Mesenchymal stem cell (in vitro differentiated cells and primary cell): Measurements from ENCODE around the gene ABI2.
"Not testable (repeated sequence)": the region's sequence is repeated elsewhere in the genome, so short reads cannot be mapped to it uniquely, and the experiment has no call there.

ENCODE experiments used
- DNase-seq: peaks from one replicate; pipeline ENCODE4 v3.0.0-alpha.2; 2013
- H2AFZ ChIP-seq: one replicate; pipeline ENCODE4 v1.6.1; 2013; ENCODE audit warnings: low read depth, mild to moderate bottlenecking, control low read depth, inconsistent platforms, low read length, moderate library complexity
- H2AK5ac ChIP-seq: 2 replicates; pipeline ENCODE4 v1.6.1; 2013; ENCODE audit warnings: low read length, moderate library complexity, mild to moderate bottlenecking, inconsistent platforms; ENCODE audit not compliant: severe bottlenecking
- H2BK120ac ChIP-seq: one replicate; pipeline ENCODE4 v1.6.1; 2013; ENCODE audit warnings: low read depth, mild to moderate bottlenecking, inconsistent platforms, low read length, moderate library complexity
- H2BK12ac ChIP-seq, 2 experiments: one replicate each; pipeline ENCODE4 v1.6.1; 2013; ENCODE audit warnings: inconsistent platforms in 2 of 2, low read length in 2 of 2, mild to moderate bottlenecking in 2 of 2, moderate library complexity in 2 of 2, control low read depth in 1 of 2
- H2BK15ac ChIP-seq: one replicate; pipeline ENCODE4 v1.6.1; 2013; ENCODE audit warnings: mild to moderate bottlenecking, low read depth, inconsistent platforms; ENCODE audit not compliant: poor library complexity, severe bottlenecking
- H2BK5ac ChIP-seq: 2 replicates; pipeline ENCODE4 v1.6.1; 2013; ENCODE audit warnings: low read depth, mild to moderate bottlenecking, low read length, control low read depth, inconsistent platforms; ENCODE audit not compliant: poor library complexity, severe bottlenecking
- H3K14ac ChIP-seq, 2 experiments: one replicate each; pipeline ENCODE4 v1.6.1; 2013; ENCODE audit warnings: inconsistent platforms in 2 of 2, low read length in 2 of 2, control low read depth in 1 of 2, mild to moderate bottlenecking in 1 of 2, moderate library complexity in 1 of 2
- H3K18ac ChIP-seq, 2 experiments: one replicate each; pipeline ENCODE4 v1.6.1; 2013; ENCODE audit warnings: inconsistent platforms in 2 of 2, low read length in 2 of 2, control low read depth in 1 of 2, low read depth in 1 of 2, mild to moderate bottlenecking in 1 of 2
- H3K23ac ChIP-seq, 2 experiments: one replicate each; pipeline ENCODE4 v1.6.1; 2013; ENCODE audit warnings: inconsistent platforms in 2 of 2, low read length in 2 of 2, mild to moderate bottlenecking in 2 of 2, moderate library complexity in 2 of 2, control low read depth in 1 of 2
- H3K27ac ChIP-seq: 2 replicates; pipeline ENCODE4 v1.5.1; 2013; ENCODE audit warnings: mild to moderate bottlenecking, moderate library complexity, low read length, control low read depth, inconsistent platforms; ENCODE audit not compliant: poor library complexity, severe bottlenecking
- H3K27me3 ChIP-seq, 2 experiments: 2 replicates each; pipeline versions ENCODE4 v1.6.1 to v1.7.0; 2013; ENCODE audit warnings: low read length in 2 of 2, mild to moderate bottlenecking in 2 of 2, moderate library complexity in 2 of 2, control low read depth in 1 of 2, inconsistent platforms in 1 of 2; ENCODE audit not compliant: control insufficient read depth in 1 of 2, insufficient read depth in 1 of 2
- H3K36me3 ChIP-seq, 2 experiments: 2 replicates each; pipeline versions ENCODE4 v1.6.1 to v1.7.0; 2013; ENCODE audit warnings: low read length in 2 of 2, control low read depth in 1 of 2, inconsistent platforms in 1 of 2, low read depth in 1 of 2, mild to moderate bottlenecking in 1 of 2; ENCODE audit not compliant: insufficient read depth in 2 of 2, control insufficient read depth in 1 of 2
- H3K4ac ChIP-seq, 2 experiments: one replicate each; pipeline ENCODE4 v1.6.1; 2013; ENCODE audit warnings: inconsistent platforms in 2 of 2, low read length in 2 of 2, mild to moderate bottlenecking in 2 of 2, moderate library complexity in 2 of 2, control low read depth in 1 of 2, low read depth in 1 of 2
- H3K4me1 ChIP-seq: 2 replicates; pipeline ENCODE4 v1.6.1; 2013; ENCODE audit warnings: low read depth, low read length, control low read depth; ENCODE audit not compliant: control insufficient read depth, insufficient read depth
- H3K4me2 ChIP-seq: 2 replicates; pipeline ENCODE4 v1.6.1; 2013; ENCODE audit warnings: low read length, mild to moderate bottlenecking, inconsistent platforms; ENCODE audit not compliant: poor library complexity, severe bottlenecking
- H3K4me3 ChIP-seq, 2 experiments: 2 replicates each; pipeline versions ENCODE4 v1.5.1 to v1.7.0; 2013; ENCODE audit warnings: low read length in 2 of 2, mild to moderate bottlenecking in 2 of 2, control low read depth in 1 of 2, low read depth in 1 of 2; ENCODE audit not compliant: insufficient read depth in 1 of 2
- H3K79me1 ChIP-seq: replicated peaks from 2 replicates; pipeline ENCODE4 v1.6.1; 2013; ENCODE audit warnings: mild to moderate bottlenecking, control low read depth, low read length, inconsistent platforms; ENCODE audit not compliant: poor library complexity, severe bottlenecking
- H3K9ac ChIP-seq: 2 replicates; pipeline ENCODE4 v1.7.0; 2013; ENCODE audit warnings: mild to moderate bottlenecking, low read length, moderate library complexity
- H3K9me3 ChIP-seq: 2 replicates; pipeline ENCODE4 v1.7.0; 2013; ENCODE audit warnings: mild to moderate bottlenecking, low read length; ENCODE audit not compliant: control insufficient read depth
- H4K8ac ChIP-seq: one replicate; pipeline ENCODE4 v1.6.1; 2013; ENCODE audit warnings: inconsistent platforms, mild to moderate bottlenecking, low read length, moderate library complexity
- H4K91ac ChIP-seq: one replicate; pipeline ENCODE4 v1.6.1; 2013; ENCODE audit warnings: mild to moderate bottlenecking, low read length, inconsistent platforms
- WGBS: methylation state at CpG from one replicate; pipeline ENCODE4 v1.1.7; 2013; ENCODE audit warnings: mixed read lengths; 5-methylcytosine and 5-hydroxymethylcytosine counted together

Gene ABI2

GRCh38 chr2:203338322-203338721 lies 10.1 kb downstream of the ABI2 start:
- no peak overlapping the region for H3K23ac ChIP-seq
- no peak overlapping the region for H3K4me2 ChIP-seq
- H2BK12ac ChIP-seq = no peak overlapping the region
- H4K91ac ChIP-seq = no peak overlapping the region
- H2BK15ac ChIP-seq = no peak overlapping the region
- H2AFZ ChIP-seq = no peak overlapping the region
- H3K9ac ChIP-seq = no peak overlapping the region
- no peak overlapping the region for H3K14ac ChIP-seq
- H3K9me3 ChIP-seq = no peaks in the 10 kb centered on the region
- H3K27ac ChIP-seq = no peak overlapping the region
- no peak overlapping the region for H2BK5ac ChIP-seq
- H2BK120ac ChIP-seq = no peak overlapping the region
- H4K8ac ChIP-seq = no peak overlapping the region
- H3K4me3 ChIP-seq = no peak overlapping the region
- no peak for DNase-seq
- peaks cover 7% of the 10 kb centered on the region for H3K4me1 ChIP-seq
- WGBS = 97% methylated on average over 2 of the region's 4 CpGs
- H3K18ac ChIP-seq = no peak overlapping the region
- H2AK5ac ChIP-seq = no peak overlapping the region
- H3K79me1 ChIP-seq = peaks cover 13% of the 10 kb centered on the region
- no peaks in the 10 kb centered on the region for H3K27me3 ChIP-seq
- H3K4ac ChIP-seq = no peak overlapping the region
- peaks cover 0 to 12% of the 10 kb centered on the region in 2 experiments for H3K36me3 ChIP-seq

- Histone ChIP-seq H3K23ac (no peak overlapping the region), H3K36me3 (peaks cover 13 to 20% of the 10 kb centered on the region in 2 experiments), H4K91ac (no peak overlapping the region), H2BK5ac (no peak overlapping the region), H3K9ac (no peak overlapping the region), H3K79me1 (peaks cover 26% of the 10 kb centered on the region), H3K18ac (peak overlapping the region in 1 of 2 experiments; percentile 7), H3K14ac (no peak overlapping the region), H3K4me1 (peaks cover 7% of the 10 kb centered on the region), H2BK15ac (no peak overlapping the region), H2BK12ac (no peak overlapping the region), H2AK5ac (peak overlapping the region; percentile 54), H3K4me2 (no peak overlapping the region), H3K4me3 (no peak overlapping the region), H3K9me3 (no peaks in the 10 kb centered on the region), H2AFZ (no peak overlapping the region), H3K27ac (peak overlapping the region; percentile 76), H3K27me3 (no peaks in the 10 kb centered on the region), H4K8ac (no peak overlapping the region), H3K4ac (no peak overlapping the region), H2BK120ac (no peak overlapping the region)
- 88% methylated on average over 5 of the region's 6 CpGs for WGBS
- DNase-seq = peak; percentile 38
Observed at GRCh38 chr2:203340791-203341487, 12.7 kb downstream of the ABI2 start.

GRCh38 chr2:203341741-203342310 lies 13.6 kb downstream of the ABI2 start:
- no peak overlapping the region for H3K14ac ChIP-seq
- no peak overlapping the region for H2BK12ac ChIP-seq
- no peaks in the 10 kb centered on the region for H3K27me3 ChIP-seq
- H4K8ac ChIP-seq = no peak overlapping the region
- H3K4me1 ChIP-seq = peaks cover 7% of the 10 kb centered on the region
- H3K4ac ChIP-seq = no peak overlapping the region
- H4K91ac ChIP-seq = no peak overlapping the region
- H2BK15ac ChIP-seq = no peak overlapping the region
- no peak overlapping the region for H3K9ac ChIP-seq
- no peak overlapping the region for H3K23ac ChIP-seq
- 95% methylated on average over 2 of the region's 2 CpGs for WGBS
- H3K4me3 ChIP-seq = no peak overlapping the region
- DNase-seq = peak; percentile 16
- peaks cover 12 to 13% of the 10 kb centered on the region in 2 experiments for H3K36me3 ChIP-seq
- peaks cover 24% of the 10 kb centered on the region for H3K79me1 ChIP-seq
- H2BK5ac ChIP-seq = no peak overlapping the region
- no peak overlapping the region for H2AK5ac ChIP-seq
- H3K4me2 ChIP-seq = no peak overlapping the region
- no peaks in the 10 kb centered on the region for H3K9me3 ChIP-seq
- H2AFZ ChIP-seq = no peak overlapping the region
- H3K27ac ChIP-seq = no peak overlapping the region
- no peak overlapping the region for H2BK120ac ChIP-seq
- no peak overlapping the region for H3K18ac ChIP-seq

- DNase-seq, H2BK15ac ChIP-seq, H2AK5ac ChIP-seq, H3K14ac ChIP-seq, H4K8ac ChIP-seq, H3K4me1 ChIP-seq, H3K4me3 ChIP-seq, H3K4me2 ChIP-seq, H3K9me3 ChIP-seq, H4K91ac ChIP-seq, H3K9ac ChIP-seq, H3K27ac ChIP-seq, H2AFZ ChIP-seq, H2BK120ac ChIP-seq, H3K27me3 ChIP-seq, H3K23ac ChIP-seq, H2BK12ac ChIP-seq, H3K18ac ChIP-seq, H2BK5ac ChIP-seq, H3K4ac ChIP-seq: not testable (repeated sequence)
- H3K36me3 ChIP-seq = peaks cover 10 to 13% of the 10 kb centered on the region in 2 experiments
- peaks cover 24% of the 10 kb centered on the region for H3K79me1 ChIP-seq
- WGBS = 100% methylated on average over 2 of the region's 4 CpGs
Observed at GRCh38 chr2:203342374-203342773, 14.2 kb downstream of the ABI2 start.
